ENCODE data around the gene TRIM26. TPM values are rescaled to one million over a fixed set of nuclear protein-coding genes. Genes with fewer than 3 reads are reported as not detected.
"Not testable (repeated sequence)": the region's sequence is repeated elsewhere in the genome, so short reads cannot be mapped to it uniquely, and the experiment has no call there.

TRIM26 gene
- total and polyA plus RNA-seq, 8 donors, result 29.4 to 51.3 (median 31.9) TPM

DNA sequence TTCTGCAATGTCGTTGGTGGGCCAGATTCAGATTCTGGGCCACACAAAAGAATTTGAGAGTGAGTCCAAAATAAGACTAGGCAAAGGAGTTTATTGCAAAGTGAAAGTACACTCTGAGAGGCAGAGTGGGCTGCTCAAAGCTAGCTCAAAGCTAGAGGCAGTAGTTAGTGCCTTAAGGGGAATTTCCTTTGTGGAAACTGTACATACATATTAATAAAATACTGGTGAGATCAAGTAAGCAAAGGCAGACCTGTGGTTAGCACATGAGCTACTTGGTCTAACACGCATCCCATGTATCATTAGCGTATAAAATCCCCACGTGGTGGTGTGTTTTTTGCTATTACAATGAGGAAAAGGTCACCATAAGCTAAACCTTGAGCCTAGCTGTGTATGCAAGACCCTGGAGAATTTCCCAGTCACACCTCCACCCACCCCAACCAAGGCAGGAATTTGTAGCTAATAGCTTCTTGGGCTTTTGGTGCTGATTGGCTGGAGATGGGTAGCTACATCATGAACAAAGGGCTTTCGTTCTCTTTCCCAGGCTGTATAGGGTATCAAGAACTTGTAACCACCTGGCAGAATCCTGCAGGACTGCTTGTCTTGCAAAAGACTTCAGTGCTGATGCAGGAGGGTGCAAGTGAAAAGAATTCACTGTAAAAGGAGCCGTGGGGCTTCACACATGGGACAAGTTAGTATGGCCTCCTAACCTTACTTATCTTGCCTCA lies 14.7 kb upstream of the TRIM26 start:
- ATAC-seq, result no peak
- TF ChIP-seq, protein P1, sequence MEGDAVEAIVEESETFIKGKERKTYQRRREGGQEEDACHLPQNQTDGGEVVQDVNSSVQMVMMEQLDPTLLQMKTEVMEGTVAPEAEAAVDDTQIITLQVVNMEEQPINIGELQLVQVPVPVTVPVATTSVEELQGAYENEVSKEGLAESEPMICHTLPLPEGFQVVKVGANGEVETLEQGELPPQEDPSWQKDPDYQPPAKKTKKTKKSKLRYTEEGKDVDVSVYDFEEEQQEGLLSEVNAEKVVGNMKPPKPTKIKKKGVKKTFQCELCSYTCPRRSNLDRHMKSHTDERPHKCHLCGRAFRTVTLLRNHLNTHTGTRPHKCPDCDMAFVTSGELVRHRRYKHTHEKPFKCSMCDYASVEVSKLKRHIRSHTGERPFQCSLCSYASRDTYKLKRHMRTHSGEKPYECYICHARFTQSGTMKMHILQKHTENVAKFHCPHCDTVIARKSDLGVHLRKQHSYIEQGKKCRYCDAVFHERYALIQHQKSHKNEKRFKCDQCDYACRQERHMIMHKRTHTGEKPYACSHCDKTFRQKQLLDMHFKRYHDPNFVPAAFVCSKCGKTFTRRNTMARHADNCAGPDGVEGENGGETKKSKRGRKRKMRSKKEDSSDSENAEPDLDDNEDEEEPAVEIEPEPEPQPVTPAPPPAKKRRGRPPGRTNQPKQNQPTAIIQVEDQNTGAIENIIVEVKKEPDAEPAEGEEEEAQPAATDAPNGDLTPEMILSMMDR (IDR thresholded peaks at IDR 0.05), result no peak
- no peak for DNase-seq
- H3K36me3 ChIP-seq, result no peaks in the 10 kb centered on the region
- H3K4me3 ChIP-seq, result no peak overlapping the region
- H3K27ac ChIP-seq, result no peak overlapping the region
- peaks cover 0 to 12% of the 10 kb centered on the region in 2 donors for H3K9me3 ChIP-seq
- H3K4me1 ChIP-seq, result no peaks in the 10 kb centered on the region
- no peaks in the 10 kb centered on the region for H3K27me3 ChIP-seq
- intact Hi-C loops (cut with DNase I), result loop anchor here in 1 of 2 donors (10.0 kb wide), 1 partner anchor 167 kb away; no protein-coding TSS in a partner anchor

- no peaks in the 10 kb centered on the region for H3K4me1 ChIP-seq
- H3K36me3 ChIP-seq, result no peaks in the 10 kb centered on the region
- H3K27ac ChIP-seq, result no peak overlapping the region
- intact Hi-C loops (cut with DNase I), result loop anchor here in 1 of 2 donors (10.0 kb wide), 1 partner anchor 168 kb away; no protein-coding TSS in a partner anchor
- H3K27me3 ChIP-seq, result no peaks in the 10 kb centered on the region
- H3K4me3 ChIP-seq, result no peak overlapping the region
- peaks cover 0 to 15% of the 10 kb centered on the region in 2 donors for H3K9me3 ChIP-seq
- TF ChIP-seq, protein P1 (IDR thresholded peaks at IDR 0.05), result no peak
- ATAC-seq (no peak), DNase-seq (no peak)
These were observed 14.1 kb upstream of the TRIM26 start for GRCh38 chr6:30227242-30227722.

- TF ChIP-seq, protein P1 (IDR thresholded peaks at IDR 0.05), result no peak
- no peak for DNase-seq
- Histone ChIP-seq H3K4me3 (no peak overlapping the region), H3K4me1 (peaks cover 0 to 7% of the 10 kb centered on the region in 2 donors), H3K27me3 (no peaks in the 10 kb centered on the region), H3K36me3 (no peaks in the 10 kb centered on the region), H3K27ac (no peak overlapping the region), H3K9me3 (peaks cover 0 to 15% of the 10 kb centered on the region in 2 donors)
- intact Hi-C loops (cut with DNase I), result loop anchor here in 1 of 2 donors (10.0 kb wide), 1 partner anchor 171 kb away; no protein-coding TSS in a partner anchor
- ATAC-seq, result no peak
These were observed 10.1 kb upstream of the TRIM26 start for GRCh38 chr6:30223339-30223738.

DNA sequence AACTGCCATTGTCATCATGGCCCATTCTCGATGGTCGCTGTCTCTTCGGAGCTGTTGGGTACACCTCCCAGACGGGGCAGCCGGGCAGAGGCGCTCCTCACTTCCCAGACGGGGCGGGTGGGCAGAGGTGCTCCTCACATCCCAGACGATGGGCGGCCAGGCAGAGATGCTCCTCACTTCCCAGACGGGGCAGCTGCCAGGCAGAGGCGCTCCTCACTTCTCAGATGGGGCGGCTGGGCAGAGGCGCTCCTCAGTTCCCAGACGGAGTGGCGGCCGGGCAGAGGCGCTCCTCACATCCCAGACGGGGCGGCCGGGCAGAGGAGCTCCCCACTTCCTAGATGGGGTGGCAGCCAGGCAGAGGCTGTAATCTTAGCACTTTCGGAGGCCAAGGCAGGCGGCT lies 8.8 kb upstream of the TRIM26 start:
- not testable (repeated sequence) for ATAC-seq, H3K36me3 ChIP-seq, H3K4me1 ChIP-seq, DNase-seq, H3K4me3 ChIP-seq, H3K27ac ChIP-seq, H3K27me3 ChIP-seq
- peaks cover 0 to 15% of the 10 kb centered on the region in 2 donors for H3K9me3 ChIP-seq
- intact Hi-C loops (cut with DNase I), result loop anchor here in 1 of 2 donors (10.0 kb wide), 1 partner anchor 173 kb away; no protein-coding TSS in a partner anchor

- H3K4me1 ChIP-seq, H3K4me3 ChIP-seq, H3K27ac ChIP-seq, DNase-seq, H3K27me3 ChIP-seq, H3K36me3 ChIP-seq, ATAC-seq: not testable (repeated sequence)
- peaks cover 0 to 15% of the 10 kb centered on the region in 2 donors for H3K9me3 ChIP-seq
- intact Hi-C loops (cut with DNase I), result loop anchor here in 1 of 2 donors (10.0 kb wide), 1 partner anchor 173 kb away; no protein-coding TSS in a partner anchor
These were observed 8.2 kb upstream of the TRIM26 start for GRCh38 chr6:30221395-30221794.

GRCh38 chr6:30219244-30219643 lies 6.0 kb upstream of the TRIM26 start:
- TF ChIP-seq, protein P1 (IDR thresholded peaks at IDR 0.05), result peak; percentile 56 to 68
- Histone ChIP-seq H3K27me3 (no peaks in the 10 kb centered on the region), H3K36me3 (no peaks in the 10 kb centered on the region), H3K4me1 (peaks cover 0 to 12% of the 10 kb centered on the region in 2 donors), H3K4me3 (no peak overlapping the region), H3K9me3 (peaks cover 0 to 15% of the 10 kb centered on the region in 2 donors), H3K27ac (no peak overlapping the region)
- DNase-seq (peak in 1 of 4 donors; percentile 66), ATAC-seq (peak; percentile 83)
- intact Hi-C loops (cut with DNase I), result no loop called here

Data from left lung (tissue), 10 donors.